PC-9 (cell line): Measurements from ENCODE around the gene BMAL2.

Experiments used
- EZH2 ChIP-seq: fragments of 200-600 bp; sonication (generic); IDR thresholded peaks from 2 replicates; pipeline ENCODE4 v1.8.0; 2017; ENCODE audit warnings: antibody characterized with exemption, low read depth
- TF ChIP-seq, protein P1 (sequence below): fragments of 200-600 bp; sonication (generic); conservative IDR thresholded peaks from 2 replicates; pipeline ENCODE4 v1.6.1; 2017; ENCODE audit warnings: mixed run types, antibody characterized with exemption, mild to moderate bottlenecking, moderate library complexity

DNA sequence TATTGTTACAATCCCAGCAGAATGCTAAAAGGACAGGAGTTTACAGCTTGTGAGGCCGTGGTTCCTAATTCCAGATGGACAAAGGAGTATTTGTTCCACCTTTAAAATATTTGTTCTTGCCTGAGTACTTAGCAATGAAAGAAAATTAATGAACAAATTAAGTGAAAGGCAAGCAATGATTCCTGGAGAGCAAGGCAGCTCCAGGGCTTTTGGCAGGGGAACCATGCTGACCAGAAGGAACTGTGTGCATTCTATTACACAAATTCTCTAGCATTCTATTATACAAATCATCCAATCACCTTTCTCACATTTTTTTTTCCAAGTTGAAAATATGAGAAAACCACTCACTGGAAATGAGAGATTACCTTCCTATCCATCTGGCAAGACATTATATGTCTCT lies 1.8 kb upstream of the BMAL2 start:
- TF ChIP-seq, protein P1, sequence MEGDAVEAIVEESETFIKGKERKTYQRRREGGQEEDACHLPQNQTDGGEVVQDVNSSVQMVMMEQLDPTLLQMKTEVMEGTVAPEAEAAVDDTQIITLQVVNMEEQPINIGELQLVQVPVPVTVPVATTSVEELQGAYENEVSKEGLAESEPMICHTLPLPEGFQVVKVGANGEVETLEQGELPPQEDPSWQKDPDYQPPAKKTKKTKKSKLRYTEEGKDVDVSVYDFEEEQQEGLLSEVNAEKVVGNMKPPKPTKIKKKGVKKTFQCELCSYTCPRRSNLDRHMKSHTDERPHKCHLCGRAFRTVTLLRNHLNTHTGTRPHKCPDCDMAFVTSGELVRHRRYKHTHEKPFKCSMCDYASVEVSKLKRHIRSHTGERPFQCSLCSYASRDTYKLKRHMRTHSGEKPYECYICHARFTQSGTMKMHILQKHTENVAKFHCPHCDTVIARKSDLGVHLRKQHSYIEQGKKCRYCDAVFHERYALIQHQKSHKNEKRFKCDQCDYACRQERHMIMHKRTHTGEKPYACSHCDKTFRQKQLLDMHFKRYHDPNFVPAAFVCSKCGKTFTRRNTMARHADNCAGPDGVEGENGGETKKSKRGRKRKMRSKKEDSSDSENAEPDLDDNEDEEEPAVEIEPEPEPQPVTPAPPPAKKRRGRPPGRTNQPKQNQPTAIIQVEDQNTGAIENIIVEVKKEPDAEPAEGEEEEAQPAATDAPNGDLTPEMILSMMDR = no peak
- no peak for TF ChIP-seq EZH2
